ENCODE results near the gene CXCR4. TPM values are rescaled to one million over a fixed set of nuclear protein-coding genes. Genes with fewer than 3 reads are reported as not detected.

CXCR4 gene
- total and polyA plus RNA-seq, 2 of the 4 experiments (the other 2 are of a cell fraction) = not detected

- H2BK15ac ChIP-seq (ENCODE audit: low read depth, low read length) = no peak overlapping the region
- no peak overlapping the region for H3K14ac ChIP-seq (replicated peaks; ENCODE audit: low read depth, low read length)
- no peak overlapping the region for H4K5ac ChIP-seq (ENCODE audit: low read depth, low read length)
- no peak overlapping the region for H3K23ac ChIP-seq (ENCODE audit: low read depth, low read length)
- no peak overlapping the region for H3K4me3 ChIP-seq (ENCODE audit: insufficient read depth, low read depth, low read length)
- no peak overlapping the region for H4K91ac ChIP-seq (ENCODE audit: insufficient read depth, low read depth, low read length)
- no peaks in the 10 kb centered on the region for H3K9me3 ChIP-seq (ENCODE audit: control insufficient read depth, insufficient read depth, low read length)
- DNase-seq (no peak), ATAC-seq (ENCODE audit: low read depth) (no peak)
- no peak overlapping the region for H2BK120ac ChIP-seq (ENCODE audit: low read depth, low read length)
- no peak overlapping the region for H3K9ac ChIP-seq (ENCODE audit: low read depth, low read length)
- ChIA-PET CTCF (no interaction called here), POLR2A (ENCODE audit: unreplicated experiment) (no interaction called here)
- H3K56ac ChIP-seq (ENCODE audit: extremely low read depth, insufficient read depth, low read length) = no peak overlapping the region
- dilution Hi-C loops (cut with HindIII; ENCODE audit: low sequenced_read_pairs, unreplicated experiment) = no loop called here
- H3K27ac ChIP-seq (ENCODE audit: insufficient read depth, low read length) = no peak overlapping the region
- no peaks in the 10 kb centered on the region for H3K9me1 ChIP-seq (ENCODE audit: insufficient read depth, low read length)
- H4K8ac ChIP-seq (ENCODE audit: low read depth in 2 of 2, low read length in 2 of 2) = no peak overlapping the region
- H2AK9ac ChIP-seq (replicated peaks; ENCODE audit: low read depth, low read length, poor library complexity) = no peak overlapping the region
- no peak overlapping the region for H2BK20ac ChIP-seq (ENCODE audit: low read depth, low read length)
- no TSS peak for BruUV-seq (replicated peaks)
- peaks cover 45% of the 10 kb centered on the region for H3K27me3 ChIP-seq (ENCODE audit: control insufficient read depth, insufficient read depth, low read length)
- in situ Hi-C loops (cut with MboI; ENCODE audit: low sequenced_read_pairs) = no loop called here
- no peak overlapping the region for H3K18ac ChIP-seq (ENCODE audit: low read depth, low read length)
- H3K4me1 ChIP-seq (ENCODE audit: control insufficient read depth, insufficient read depth, low read length) = 0 out of 2 replicates have a peak, but pooled peaks cover 1% of the 10 kb centered on the region
- H3K4ac ChIP-seq (ENCODE audit: low read depth, low read length) = no peak overlapping the region
- no peak overlapping the region for H2AFZ ChIP-seq (replicated peaks; ENCODE audit: low read length, poor library complexity)
- H2AK5ac ChIP-seq (ENCODE audit: low read depth, low read length) = no peak overlapping the region
- H2BK5ac ChIP-seq (ENCODE audit: low read depth, low read length, poor library complexity, severe bottlenecking) = no peak overlapping the region
- H4K20me1 ChIP-seq (ENCODE audit: insufficient read depth, low read length) = no peaks in the 10 kb centered on the region
- intact Hi-C loops (cut with micrococcal nuclease) = loop anchor here (10.0 kb wide), 1 partner anchor 198 kb away; no protein-coding TSS in a partner anchor
- no CpG with 5 or more reads among the region's 3 CpGs for WGBS, 2 experiments (ENCODE audit: extremely low coverage in 2 of 2, insufficient read length in 1 of 2)
- no peaks in the 10 kb centered on the region for H3K36me3 ChIP-seq (ENCODE audit: control insufficient read depth, insufficient read depth, low read length)
- no peak overlapping the region for H3K4me2 ChIP-seq (ENCODE audit: low read depth, low read length)
- no peak for TF ChIP-seq USF2 (IDR thresholded peaks at IDR 0.05; ENCODE audit: low read depth, low read length)
- TF ChIP-seq MAZ (IDR thresholded peaks at IDR 0.05; ENCODE audit: borderline replicate concordance, low read depth, low read length) = no peak
- TF ChIP-seq ELK1 (IDR thresholded peaks at IDR 0.05; ENCODE audit: borderline replicate concordance, low read depth, low read length) = no peak
- TF ChIP-seq FOS (IDR thresholded peaks at IDR 0.05; ENCODE audit: low read depth, low read length) = no peak
- TF ChIP-seq RCOR1 (IDR thresholded peaks at IDR 0.05; ENCODE audit: insufficient replicate concordance, low read length) = no peak
- no peak for TF ChIP-seq MXI1 (IDR thresholded peaks at IDR 0.05; ENCODE audit: borderline replicate concordance, low read depth, low read length)
- no peak for TF ChIP-seq RFX5 (IDR thresholded peaks at IDR 0.05; ENCODE audit: low read depth, low read length)
- no peak for TF ChIP-seq RAD21 (IDR thresholded peaks at IDR 0.05; ENCODE audit: low read length)
- no peak for TF ChIP-seq SMC3 (IDR thresholded peaks at IDR 0.05; ENCODE audit: low read depth, low read length)
- TF ChIP-seq CEBPB (IDR thresholded peaks at IDR 0.05; ENCODE audit: low read depth, low read length) = no peak
- no peaks in the 10 kb centered on the region for H3K79me1 ChIP-seq (ENCODE audit: low read depth in 1 of 2, low read length in 2 of 2)
These were observed 4.7 kb upstream of the CXCR4 start for GRCh38 chr2:136122661-136123060.
